OCI-LY3 (cell line): ENCODE data around the gene METTL16.

Source experiments
- EZH2phosphoT487 ChIP-seq: fragments of 200-600 bp; shearing (Covaris generic); IDR thresholded peaks from 2 replicates; pipeline ENCODE4 v1.6.1; 2018; ENCODE audit warnings: antibody characterized with exemption, mixed run types, low read depth
- TF ChIP-seq, protein P1 (sequence below): fragments of 200-600, 300-600 bp; sonication (generic); IDR thresholded peaks from 2 replicates; pipeline ENCODE4 v1.5.1; 2014; ENCODE audit warnings: antibody characterized with exemption, low read length, low read depth

- TF ChIP-seq, protein P1, sequence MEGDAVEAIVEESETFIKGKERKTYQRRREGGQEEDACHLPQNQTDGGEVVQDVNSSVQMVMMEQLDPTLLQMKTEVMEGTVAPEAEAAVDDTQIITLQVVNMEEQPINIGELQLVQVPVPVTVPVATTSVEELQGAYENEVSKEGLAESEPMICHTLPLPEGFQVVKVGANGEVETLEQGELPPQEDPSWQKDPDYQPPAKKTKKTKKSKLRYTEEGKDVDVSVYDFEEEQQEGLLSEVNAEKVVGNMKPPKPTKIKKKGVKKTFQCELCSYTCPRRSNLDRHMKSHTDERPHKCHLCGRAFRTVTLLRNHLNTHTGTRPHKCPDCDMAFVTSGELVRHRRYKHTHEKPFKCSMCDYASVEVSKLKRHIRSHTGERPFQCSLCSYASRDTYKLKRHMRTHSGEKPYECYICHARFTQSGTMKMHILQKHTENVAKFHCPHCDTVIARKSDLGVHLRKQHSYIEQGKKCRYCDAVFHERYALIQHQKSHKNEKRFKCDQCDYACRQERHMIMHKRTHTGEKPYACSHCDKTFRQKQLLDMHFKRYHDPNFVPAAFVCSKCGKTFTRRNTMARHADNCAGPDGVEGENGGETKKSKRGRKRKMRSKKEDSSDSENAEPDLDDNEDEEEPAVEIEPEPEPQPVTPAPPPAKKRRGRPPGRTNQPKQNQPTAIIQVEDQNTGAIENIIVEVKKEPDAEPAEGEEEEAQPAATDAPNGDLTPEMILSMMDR: no peak
- no peak for TF ChIP-seq EZH2phosphoT487
Observed at GRCh38 chr17:2508035-2508434, 3.7 kb downstream of the METTL16 start.
